Epithelial cell of proximal tubule (primary cell): ENCODE data around the gene KHSRP. TPM values are rescaled to one million over a fixed set of nuclear protein-coding genes. Genes with fewer than 3 reads are reported as not detected.
A peak's percentile ranks its signal among the peaks of the same experiment; 100 is the strongest.

Experiments used
- DNase-seq: peaks from one replicate; pipeline ENCODE4 v3.0.0-alpha.2; 2011; ENCODE audit warnings: low read depth
- H3K4me3 ChIP-seq: 2 replicates; pipeline ENCODE4 v1.5.1; 2011; ENCODE audit warnings: low read depth, mild to moderate bottlenecking, low read length
- total RNA-seq: library from RNA; depleted of rRNA; stranded (reverse); fragments of >200 nt; gene quantifications from 2 replicates; pipeline ENCODE4 v1.2.3, GENCODE V29; 2015
- TF ChIP-seq, protein P1 (sequence below): conservative IDR thresholded peaks from 2 replicates; pipeline ENCODE4 v1.5.1; 2012; ENCODE audit warnings: low read depth, mild to moderate bottlenecking, low read length

KHSRP gene
- total RNA-seq, 1 donor from 2014 or later: 96.0 TPM

- H3K4me3 ChIP-seq: peak overlapping the region; percentile 63
- no peak for DNase-seq
- TF ChIP-seq, protein P1, sequence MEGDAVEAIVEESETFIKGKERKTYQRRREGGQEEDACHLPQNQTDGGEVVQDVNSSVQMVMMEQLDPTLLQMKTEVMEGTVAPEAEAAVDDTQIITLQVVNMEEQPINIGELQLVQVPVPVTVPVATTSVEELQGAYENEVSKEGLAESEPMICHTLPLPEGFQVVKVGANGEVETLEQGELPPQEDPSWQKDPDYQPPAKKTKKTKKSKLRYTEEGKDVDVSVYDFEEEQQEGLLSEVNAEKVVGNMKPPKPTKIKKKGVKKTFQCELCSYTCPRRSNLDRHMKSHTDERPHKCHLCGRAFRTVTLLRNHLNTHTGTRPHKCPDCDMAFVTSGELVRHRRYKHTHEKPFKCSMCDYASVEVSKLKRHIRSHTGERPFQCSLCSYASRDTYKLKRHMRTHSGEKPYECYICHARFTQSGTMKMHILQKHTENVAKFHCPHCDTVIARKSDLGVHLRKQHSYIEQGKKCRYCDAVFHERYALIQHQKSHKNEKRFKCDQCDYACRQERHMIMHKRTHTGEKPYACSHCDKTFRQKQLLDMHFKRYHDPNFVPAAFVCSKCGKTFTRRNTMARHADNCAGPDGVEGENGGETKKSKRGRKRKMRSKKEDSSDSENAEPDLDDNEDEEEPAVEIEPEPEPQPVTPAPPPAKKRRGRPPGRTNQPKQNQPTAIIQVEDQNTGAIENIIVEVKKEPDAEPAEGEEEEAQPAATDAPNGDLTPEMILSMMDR: no peak
Measured at GRCh38 chr19:6373813-6374108, 50.9 kb downstream of the KHSRP start.

DNA sequence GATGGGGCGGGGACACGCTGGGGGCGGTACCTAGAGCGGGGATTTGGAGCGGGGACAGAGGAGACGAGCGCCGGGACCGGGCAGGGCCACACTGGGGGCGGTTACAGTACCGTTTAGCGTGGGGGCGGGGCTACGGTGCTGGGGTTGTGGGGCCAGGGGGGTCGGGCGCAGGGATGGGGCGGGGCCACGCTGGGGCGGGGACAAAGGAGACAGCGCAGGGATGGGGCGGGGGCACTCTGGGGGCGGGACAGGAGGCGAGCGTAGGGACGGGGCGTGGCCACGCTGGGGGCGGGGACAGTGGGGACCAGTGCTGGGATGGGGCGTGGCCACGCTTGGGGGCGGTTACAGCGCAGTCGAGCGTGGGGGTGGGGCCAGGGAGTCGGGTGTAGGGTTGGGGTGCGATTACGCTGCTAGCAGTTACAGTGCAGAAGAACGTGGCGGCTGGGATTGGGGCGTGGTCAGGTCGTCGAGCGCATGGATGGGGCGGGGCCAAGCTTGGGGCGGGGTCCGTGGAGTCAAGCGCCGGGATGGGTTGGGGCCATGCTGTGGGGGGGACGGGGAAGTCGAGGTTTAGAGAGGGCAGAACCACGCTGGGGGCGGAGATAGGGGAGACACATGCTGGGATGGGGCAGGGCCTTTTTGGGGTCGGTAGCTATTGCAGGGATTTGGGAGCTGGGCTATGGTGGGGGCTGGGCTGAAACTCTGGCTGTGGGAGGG, 51.4 kb downstream of the KHSRP start:
- H3K4me3 ChIP-seq: peak overlapping the region; percentile 89
- TF ChIP-seq, protein P1: no peak
- DNase-seq: peak; percentile 54

DNA sequence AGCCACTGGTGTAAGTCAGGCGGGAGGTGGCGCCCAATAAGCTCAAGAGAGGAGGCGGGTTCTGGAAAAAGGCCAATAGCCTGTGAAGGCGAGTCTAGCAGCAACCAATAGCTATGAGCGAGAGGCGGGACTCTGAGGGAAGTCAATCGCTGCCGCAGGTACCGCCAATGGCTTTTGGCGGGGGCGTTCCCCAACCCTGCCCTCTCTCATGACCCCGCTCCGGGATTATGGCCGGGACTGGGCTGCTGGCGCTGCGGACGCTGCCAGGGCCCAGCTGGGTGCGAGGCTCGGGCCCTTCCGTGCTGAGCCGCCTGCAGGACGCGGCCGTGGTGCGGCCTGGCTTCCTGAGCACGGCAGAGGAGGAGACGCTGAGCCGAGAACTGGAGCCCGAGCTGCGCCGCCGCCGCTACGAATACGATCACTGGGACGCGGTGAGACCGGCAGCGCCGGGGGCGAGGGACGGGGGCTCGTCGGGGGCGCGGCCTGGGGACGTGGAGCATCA, 52.0 kb downstream of the KHSRP start, which contains the start of gene ALKBH7:
ALKBH7 (plus strand) TSS at position 201 of the 502 bp plus-strand sequence; CDS start at position 228, 27 bp downstream.
- TF ChIP-seq, protein P1: no peak
- DNase-seq: peak; percentile 97
- peak within 1 kb of the TSS; percentile 89 for H3K4me3 ChIP-seq

- no peak for DNase-seq
- H3K4me3 ChIP-seq: no peak overlapping the region
- TF ChIP-seq, protein P1: no peak
Measured at GRCh38 chr19:6364353-6364752, 60.3 kb downstream of the KHSRP start.

Other genes starting within 250 kb of the KHSRP start
- gene MLLT1, start 144.8 kb downstream of the KHSRP start, total RNA-seq: 15.2 and 22.9 TPM in 2 replicates
- gene ACER1, start 91.2 kb downstream of the KHSRP start, total RNA-seq: not detected in 2 replicates
- 102 and 237 TPM in 2 replicates for gene CLPP, start 63.3 kb downstream of the KHSRP start, total RNA-seq
- 56.4 and 80.7 TPM in 2 replicates for gene ALKBH7, start 52.0 kb downstream of the KHSRP start, total RNA-seq
- gene PSPN, start 48.9 kb downstream of the KHSRP start, total RNA-seq: 0.58 and 5.2 TPM in 2 replicates
- 42.1 and 42.2 TPM in 2 replicates for gene GTF2F1, start 31.6 kb downstream of the KHSRP start, total RNA-seq
- gene SLC25A41, start 9.0 kb upstream of the KHSRP start, total RNA-seq: 0.23 TPM in 1 of 2 replicates, not detected in the other
- 34.1 and 53.1 TPM in 2 replicates for gene SLC25A23, start 35.0 kb upstream of the KHSRP start, total RNA-seq
- gene CRB3, start 39.5 kb upstream of the KHSRP start, total RNA-seq: 58.9 and 63.1 TPM in 2 replicates
- gene DENND1C, start 57.0 kb upstream of the KHSRP start, total RNA-seq: 0.94 and 4.4 TPM in 2 replicates
- gene TUBB4A, start 77.5 kb upstream of the KHSRP start, total RNA-seq: 0.72 and 3.1 TPM in 2 replicates
- gene TNFSF9, start 106.2 kb upstream of the KHSRP start, total RNA-seq: 12.5 and 18.1 TPM in 2 replicates
- gene CD70, start 166.3 kb upstream of the KHSRP start, total RNA-seq: 6.8 and 9.7 TPM in 2 replicates
- gene TNFSF14, start 245.3 kb upstream of the KHSRP start, total RNA-seq: not detected in 2 replicates